SU-DHL-6 (cell line): ENCODE data around the gene ITPK1.

ENCODE experiments used
- H2AFZ ChIP-seq: fragments of 200-600 bp; sonication (generic); 2 replicates; pipeline ENCODE4 v1.6.1; 2014; ENCODE audit warnings: low read depth, mild to moderate bottlenecking, moderate library complexity, mixed read lengths, antibody characterized with exemption, low read length; ENCODE audit not compliant: severe bottlenecking
- H3F3A ChIP-seq: fragments of 200-600 bp; shearing (Covaris generic); 2 replicates; pipeline ENCODE4 v1.6.0; 2016; ENCODE audit warnings: antibody characterized with exemption, mild to moderate bottlenecking; ENCODE audit not compliant: insufficient read depth
- H3K27ac ChIP-seq: fragments of 200-600 bp; sonication (generic); 2 replicates; pipeline ENCODE4 v1.5.1; 2016; ENCODE audit warnings: low read depth, mild to moderate bottlenecking, low read length, moderate library complexity, mixed read lengths
- H3K27me3 ChIP-seq: fragments of 200-600 bp; sonication (generic), shearing (Covaris generic); 2 replicates; pipeline ENCODE4 v1.6.0; 2014; ENCODE audit warnings: mild to moderate bottlenecking, low read length
- H3K36me3 ChIP-seq: fragments of 200-600 bp; sonication (generic); 2 replicates; pipeline ENCODE4 v1.6.1; 2014; ENCODE audit warnings: mild to moderate bottlenecking, low read length, mixed read lengths
- H3K4me2 ChIP-seq: fragments of 300-600, 200-600 bp; shearing (Covaris generic), sonication (generic); 2 replicates; pipeline ENCODE4 v1.6.0; 2014; ENCODE audit warnings: low read length, low read depth, mild to moderate bottlenecking; ENCODE audit not compliant: poor library complexity, severe bottlenecking
- H3K4me3 ChIP-seq: fragments of 200-600 bp; sonication (generic); 2 replicates; pipeline ENCODE4 v1.5.1; 2014; ENCODE audit warnings: antibody characterized with exemption, low read length, mild to moderate bottlenecking, mixed read lengths; ENCODE audit not compliant: insufficient read depth, poor library complexity, severe bottlenecking
- H3K79me2 ChIP-seq: fragments of 200-600 bp; sonication (generic); 2 replicates; pipeline ENCODE4 v1.6.1; 2014; ENCODE audit warnings: mild to moderate bottlenecking, low read length, moderate library complexity; ENCODE audit not compliant: insufficient read depth
- H3K9ac ChIP-seq: fragments of 200-600 bp; sonication (generic); 2 replicates; pipeline ENCODE4 v1.7.0; 2014; ENCODE audit warnings: mild to moderate bottlenecking, low read length
- H3K9me2 ChIP-seq: fragments of 200-600 bp; sonication (generic); replicated peaks from 2 replicates; pipeline ENCODE4 v1.6.1; 2014; ENCODE audit warnings: low read length; ENCODE audit not compliant: insufficient read depth
- H3K9me3 ChIP-seq: fragments of 200-600 bp; sonication (generic); 2 replicates; pipeline ENCODE4 v1.6.1; 2014; ENCODE audit warnings: low read length, mixed read lengths; ENCODE audit not compliant: insufficient read depth
- H4K20me1 ChIP-seq: fragments of 200-600 bp; sonication (generic); 2 replicates; pipeline ENCODE4 v1.6.1; 2014; ENCODE audit warnings: low read depth, mild to moderate bottlenecking, antibody characterized with exemption, low read length, moderate library complexity, mixed read lengths
- CTCF ChIP-seq: fragments of 200-600 bp; sonication (generic); IDR thresholded peaks from one replicate; pipeline ENCODE4 v1.5.1; 2017; ENCODE audit warnings: antibody characterized with exemption, mild to moderate bottlenecking, low read length, moderate library complexity; ENCODE audit not compliant: insufficient read depth, poor library complexity, severe bottlenecking
- EZH2phosphoT487 ChIP-seq: fragments of 200-600 bp; sonication (generic), shearing (Covaris generic); conservative IDR thresholded peaks from 2 replicates; pipeline ENCODE4 v1.6.1; 2018; ENCODE audit warnings: mild to moderate bottlenecking, antibody characterized with exemption, low read length, moderate library complexity, mixed read lengths

ITPK1 gene

DNA sequence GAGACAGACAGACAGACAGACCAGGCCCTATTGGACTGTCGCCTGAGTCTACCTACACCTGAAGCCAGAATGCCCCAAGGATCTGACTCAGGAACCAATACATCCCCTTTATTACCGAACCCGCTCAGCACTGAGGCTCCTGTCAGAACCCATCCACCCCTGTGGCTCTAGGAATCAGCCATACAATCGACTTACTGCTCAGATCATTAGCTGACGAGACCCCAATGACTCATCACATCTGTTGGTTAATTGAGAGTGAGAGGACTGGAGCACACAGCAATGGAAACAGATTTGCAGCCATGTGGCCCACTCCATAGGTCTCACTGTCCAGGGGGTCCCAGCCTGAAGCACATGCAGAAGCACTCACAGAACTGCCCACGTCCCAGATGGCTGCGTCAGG lies 15.2 kb downstream of the ITPK1 start:
- Histone ChIP-seq H3F3A (no peaks in the 10 kb centered on the region), H3K4me3 (no peak overlapping the region), H4K20me1 (no peaks in the 10 kb centered on the region), H2AFZ (no peak overlapping the region), H3K79me2 (no peaks in the 10 kb centered on the region), H3K9ac (no peak overlapping the region), H3K27ac (no peak overlapping the region), H3K36me3 (no peaks in the 10 kb centered on the region), H3K9me2 (no peaks in the 10 kb centered on the region), H3K27me3 (no peaks in the 10 kb centered on the region), H3K9me3 (no peaks in the 10 kb centered on the region), H3K4me2 (no peak overlapping the region)
- no peak for TF ChIP-seq CTCF
- TF ChIP-seq EZH2phosphoT487: no peak

DNA sequence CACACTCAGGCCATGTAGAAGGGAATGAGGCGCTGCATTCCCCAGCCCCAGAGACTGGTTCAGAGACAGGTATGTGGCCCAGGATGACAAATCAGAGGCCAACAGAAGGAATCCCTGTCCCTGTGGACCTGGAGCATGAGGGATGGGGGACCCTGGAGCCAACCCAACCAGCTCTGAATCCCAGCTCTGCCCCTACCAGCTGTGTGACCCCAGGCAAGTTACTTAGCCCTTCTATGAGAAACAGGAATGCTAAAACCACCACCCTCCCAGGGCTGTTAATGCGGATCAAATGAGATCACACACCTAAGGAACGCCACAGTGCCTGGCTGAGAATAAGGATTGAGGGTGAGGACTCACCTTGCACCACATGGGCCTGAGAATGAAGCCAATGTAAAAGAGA lies 15.6 kb downstream of the ITPK1 start:
- H3K27me3 ChIP-seq: no peaks in the 10 kb centered on the region
- no peaks in the 10 kb centered on the region for H3K79me2 ChIP-seq
- TF ChIP-seq EZH2phosphoT487 (no peak), CTCF (no peak)
- H3K9me3 ChIP-seq: no peaks in the 10 kb centered on the region
- H3K4me2 ChIP-seq: no peak overlapping the region
- H3K9ac ChIP-seq: no peak overlapping the region
- H3K27ac ChIP-seq: no peak overlapping the region
- no peaks in the 10 kb centered on the region for H3K9me2 ChIP-seq
- H3F3A ChIP-seq: no peaks in the 10 kb centered on the region
- no peak overlapping the region for H2AFZ ChIP-seq
- H3K36me3 ChIP-seq: no peaks in the 10 kb centered on the region
- no peak overlapping the region for H3K4me3 ChIP-seq
- no peaks in the 10 kb centered on the region for H4K20me1 ChIP-seq

DNA sequence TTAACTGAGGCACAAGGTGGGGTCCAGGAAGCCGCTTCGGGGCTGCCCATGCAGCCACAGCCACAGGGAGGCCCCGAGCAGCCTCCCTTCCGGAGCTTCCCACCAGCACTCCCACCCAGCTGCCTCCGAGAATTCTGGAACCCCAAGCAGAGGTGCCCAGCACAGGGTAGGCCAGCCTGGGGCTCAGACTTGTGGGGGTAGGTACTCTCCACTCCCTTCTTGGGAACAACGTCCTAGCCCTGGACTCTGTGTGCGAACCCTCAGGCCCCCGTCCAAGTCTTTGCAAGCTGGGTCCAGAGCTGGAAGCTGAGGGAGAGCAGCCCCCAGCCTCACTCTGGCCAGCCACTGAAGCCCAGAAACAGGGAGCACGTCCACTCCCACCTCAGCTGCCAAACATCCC lies 16.1 kb downstream of the ITPK1 start:
- Histone ChIP-seq H3K9me3 (no peaks in the 10 kb centered on the region), H2AFZ (no peak overlapping the region), H3K4me2 (no peak overlapping the region), H3K9me2 (no peaks in the 10 kb centered on the region), H3F3A (no peaks in the 10 kb centered on the region), H3K9ac (no peak overlapping the region), H3K4me3 (no peak overlapping the region), H3K79me2 (no peaks in the 10 kb centered on the region), H3K27ac (no peak overlapping the region), H4K20me1 (no peaks in the 10 kb centered on the region), H3K36me3 (no peaks in the 10 kb centered on the region), H3K27me3 (no peaks in the 10 kb centered on the region)
- no peak for TF ChIP-seq EZH2phosphoT487
- no peak for TF ChIP-seq CTCF

GRCh38 chr14:93099196-93099595 lies 16.5 kb downstream of the ITPK1 start:
- no peaks in the 10 kb centered on the region for H3K9me2 ChIP-seq
- H3K4me2 ChIP-seq: no peak overlapping the region
- no peaks in the 10 kb centered on the region for H3K36me3 ChIP-seq
- TF ChIP-seq EZH2phosphoT487: no peak
- TF ChIP-seq CTCF: no peak
- no peaks in the 10 kb centered on the region for H3F3A ChIP-seq
- H3K27me3 ChIP-seq: no peaks in the 10 kb centered on the region
- H3K9me3 ChIP-seq: no peaks in the 10 kb centered on the region
- H3K9ac ChIP-seq: no peak overlapping the region
- H3K4me3 ChIP-seq: no peak overlapping the region
- no peaks in the 10 kb centered on the region for H4K20me1 ChIP-seq
- no peaks in the 10 kb centered on the region for H3K79me2 ChIP-seq
- H2AFZ ChIP-seq: no peak overlapping the region
- H3K27ac ChIP-seq: no peak overlapping the region
